Right lobe of liver (tissue), 4 donors: Measurements from ENCODE around the gene FMNL1.

Experiments
- CTCF ChIP-seq, 4 donors: fragments of 200-600 bp in 3 of 4; fragments of 450-650 bp in 1 of 4; IDR thresholded peaks; one replicate each; pipeline versions ENCODE4 v1.5.1 to v1.8.0; 2016 to 2022; ENCODE audit warnings: antibody characterized with exemption in 4 of 4, mild to moderate bottlenecking in 2 of 4
- POLR2A ChIP-seq: fragments of 450-650 bp; IDR thresholded peaks from one replicate; pipeline ENCODE4 v1.6.1; 2017; ENCODE audit warnings: antibody characterized with exemption, mild to moderate bottlenecking
- donor health status: DM: no; HTN: no; CAD: no.
- donor health status: DM: no; HTN: no; CAD: no.
- donor health status: DM: no; HTN: yes; CAD: no.

- TF ChIP-seq CTCF (IDR thresholded peaks at IDR 0.05) (no peak), POLR2A (no peak)
Measured at GRCh38 chr17:45172232-45172540, 49.5 kb upstream of the FMNL1 start.
